Body of pancreas (tissue), 4 donors: ENCODE measurements around the gene RIPK4. TPM values are rescaled to one million over a fixed set of nuclear protein-coding genes. Genes with fewer than 3 reads are reported as not detected.

Experiments used
- ATAC-seq: fragments of 150-250 bp; one replicate; pipeline ENCODE4 v1.9.1; 2016
- DNase-seq, 4 donors: peaks; one replicate each; pipeline ENCODE4 v3.0.0-alpha.2; 2019
- H3K27ac ChIP-seq, 4 donors: fragments of 200-600 bp; sonication (generic); 1 replicate in 3 of 4; 2 replicates in 1 of 4; pipeline versions ENCODE4 v1.5.1 to v1.6.1; 2016 to 2019; ENCODE audit warnings: mild to moderate bottlenecking in 1 of 4, mixed read lengths in 1 of 4, moderate library complexity in 1 of 4
- H3K27me3 ChIP-seq, 2 donors: fragments of 200-600 bp; sonication (generic); one replicate each; pipeline ENCODE4 v1.6.0; 2016; ENCODE audit warnings: mild to moderate bottlenecking in 1 of 2
- H3K36me3 ChIP-seq, 2 donors: fragments of 200-600 bp; sonication (generic); replicated peaks in 1 of 2; 2 replicates each; pipeline ENCODE4 v1.5.1; 2016; ENCODE audit warnings: low read depth in 2 of 2; ENCODE audit not compliant: insufficient read depth in 1 of 2
- H3K4me1 ChIP-seq: fragments of 200-600 bp; sonication (generic); one replicate; pipeline ENCODE4 v1.6.0; 2016
- H3K4me3 ChIP-seq, 2 donors: fragments of 200-600 bp; sonication (generic); 1 replicate in 1 of 2; 2 replicates in 1 of 2; pipeline ENCODE4 v1.5.1; 2016 to 2019
- H3K9me3 ChIP-seq, 3 donors: fragments of 200-600 bp; sonication (generic); 1 replicate in 2 of 3; 2 replicates in 1 of 3; pipeline ENCODE4 v1.5.1; 2016
- POLR2A ChIP-seq, 3 donors: fragments of 450-650 bp; IDR thresholded peaks; one replicate each; pipeline ENCODE4 v1.6.1; 2016; ENCODE audit warnings: antibody characterized with exemption in 3 of 3, mild to moderate bottlenecking in 2 of 3
- WGBS, 2 donors: methylation state at CpG; one replicate each; pipeline ENCODE4 v1.1.5; 2017; 5-methylcytosine and 5-hydroxymethylcytosine counted together
- intact Hi-C: fragments of 100-400 bp; cut with DNase I; formaldehyde crosslinking; loops from one replicate; pipeline ENCODE4 v1.15.1; 2023
- microRNA-seq, 2 donors: library from miRNA; unstranded; fragments of <30 nt; microRNA quantifications; one replicate each; pipeline ENCODE4, GENCODE V29; 2016; ENCODE audit warnings: borderline number of aligned reads in 2 of 2, borderline replicate concordance in 2 of 2
- small RNA-seq: library from RNA; depleted of rRNA; stranded (forward); fragments of <200 nt; gene quantifications from one replicate; pipeline ENCODE3, GENCODE V24; 2016
- total RNA-seq, 2 donors: library from RNA; depleted of rRNA; stranded (reverse); fragments of >200 nt; gene quantifications; one replicate each; pipeline ENCODE4 v1.1.0, GENCODE V29; 2016
- TF ChIP-seq, protein P1 (sequence below), 7 experiments: fragments of 450-650 bp in 4 of 7; fragments of 200-600 bp in 3 of 7; sonication (generic) in 3 of 7; IDR thresholded peaks; one replicate each; pipeline ENCODE4 v1.5.1; 2016 to 2019; ENCODE audit warnings: antibody characterized with exemption in 7 of 7

RIPK4 gene
- total RNA-seq, 2 donors from 2014 or later = 14.5 to 18.1 TPM

DNA sequence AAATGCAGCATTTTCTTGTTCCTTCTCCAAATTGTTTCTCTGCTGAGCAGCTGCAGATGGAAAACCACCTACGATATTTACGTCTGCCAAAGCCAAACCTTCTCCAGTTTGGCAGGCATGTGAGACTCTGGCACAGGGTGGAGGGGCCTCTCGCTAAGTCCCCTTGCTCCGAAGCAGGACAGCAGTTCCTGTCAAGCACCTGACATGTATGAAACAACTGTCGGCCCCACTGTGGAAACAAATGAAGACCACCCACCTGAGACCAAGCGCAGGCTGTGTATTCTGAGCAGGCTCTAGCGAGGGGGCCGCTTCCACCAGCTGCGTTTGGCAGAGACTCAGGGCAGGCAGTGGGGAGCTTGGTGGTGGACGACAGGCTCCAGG, 74.7 kb downstream of the RIPK4 start:
- no peak overlapping the region for H3K4me3 ChIP-seq
- 70 to 84% methylated on average over 6 to 8 of the region's 10 CpGs for WGBS, 2 donors
- H3K4me1 ChIP-seq = no peaks in the 10 kb centered on the region
- no peak for TF ChIP-seq POLR2A (IDR thresholded peaks at IDR 0.05)
- TF ChIP-seq, protein P1, sequence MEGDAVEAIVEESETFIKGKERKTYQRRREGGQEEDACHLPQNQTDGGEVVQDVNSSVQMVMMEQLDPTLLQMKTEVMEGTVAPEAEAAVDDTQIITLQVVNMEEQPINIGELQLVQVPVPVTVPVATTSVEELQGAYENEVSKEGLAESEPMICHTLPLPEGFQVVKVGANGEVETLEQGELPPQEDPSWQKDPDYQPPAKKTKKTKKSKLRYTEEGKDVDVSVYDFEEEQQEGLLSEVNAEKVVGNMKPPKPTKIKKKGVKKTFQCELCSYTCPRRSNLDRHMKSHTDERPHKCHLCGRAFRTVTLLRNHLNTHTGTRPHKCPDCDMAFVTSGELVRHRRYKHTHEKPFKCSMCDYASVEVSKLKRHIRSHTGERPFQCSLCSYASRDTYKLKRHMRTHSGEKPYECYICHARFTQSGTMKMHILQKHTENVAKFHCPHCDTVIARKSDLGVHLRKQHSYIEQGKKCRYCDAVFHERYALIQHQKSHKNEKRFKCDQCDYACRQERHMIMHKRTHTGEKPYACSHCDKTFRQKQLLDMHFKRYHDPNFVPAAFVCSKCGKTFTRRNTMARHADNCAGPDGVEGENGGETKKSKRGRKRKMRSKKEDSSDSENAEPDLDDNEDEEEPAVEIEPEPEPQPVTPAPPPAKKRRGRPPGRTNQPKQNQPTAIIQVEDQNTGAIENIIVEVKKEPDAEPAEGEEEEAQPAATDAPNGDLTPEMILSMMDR (IDR thresholded peaks at IDR 0.05) = no peak
- ATAC-seq = no peak
- no peaks in the 10 kb centered on the region for H3K9me3 ChIP-seq
- no peaks in the 10 kb centered on the region for H3K36me3 ChIP-seq
- H3K27ac ChIP-seq = no peak overlapping the region
- no peak for DNase-seq
- H3K27me3 ChIP-seq = no peaks in the 10 kb centered on the region
- intact Hi-C loops = no loop called here

DNA sequence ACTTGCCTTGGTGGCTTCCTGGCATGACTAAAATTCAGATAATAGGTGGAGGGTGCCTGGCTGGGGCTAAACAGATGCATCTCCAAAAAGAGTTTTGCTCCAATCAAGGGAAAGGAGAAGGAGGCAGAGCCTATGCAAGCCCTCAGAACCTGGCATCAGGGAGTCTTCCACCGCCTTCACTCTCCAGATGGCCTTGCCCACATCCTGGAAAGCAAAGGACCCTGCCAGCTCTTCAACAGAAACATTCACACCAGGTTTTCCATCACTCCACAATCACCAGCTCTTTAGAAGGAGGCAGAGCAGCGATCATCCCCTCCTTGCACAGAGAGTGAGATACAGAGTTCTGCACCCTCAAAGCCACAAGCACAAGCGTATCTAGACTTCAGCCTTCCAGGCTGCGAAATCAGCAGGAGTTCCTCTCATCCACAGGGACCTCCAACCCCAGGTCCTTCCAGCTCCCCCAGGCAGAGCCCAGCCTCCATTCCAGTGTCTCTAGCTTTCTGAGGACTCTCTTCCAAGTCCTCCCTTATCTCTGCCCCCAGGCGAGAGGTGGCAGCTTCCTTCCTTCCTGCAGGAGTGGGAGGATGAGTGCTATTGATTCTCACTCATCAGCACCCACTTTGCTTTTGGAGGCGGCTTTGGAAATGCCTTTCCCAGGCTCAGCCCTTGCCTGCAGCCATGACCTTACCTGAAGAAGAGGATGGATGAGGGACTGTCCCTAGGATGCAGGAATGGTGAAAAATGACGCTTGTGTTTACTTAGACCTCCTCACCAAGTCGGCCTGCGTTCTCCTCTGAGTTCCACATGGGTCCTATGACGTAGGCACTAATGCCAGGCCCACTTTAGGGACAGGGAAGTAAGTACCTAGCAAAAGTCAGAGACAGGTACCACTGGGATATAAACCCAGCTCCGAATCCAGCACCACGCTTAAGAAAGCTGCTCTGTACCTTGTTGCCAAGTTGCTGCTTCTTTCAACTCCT, 75.4 kb downstream of the RIPK4 start:
- Histone ChIP-seq H3K27ac (no peak overlapping the region), H3K36me3 (no peaks in the 10 kb centered on the region), H3K9me3 (no peaks in the 10 kb centered on the region), H3K4me1 (peaks cover 5% of the 10 kb centered on the region), H3K27me3 (no peaks in the 10 kb centered on the region), H3K4me3 (no peak overlapping the region)
- DNase-seq = no peak
- ATAC-seq = no peak
- TF ChIP-seq, protein P1 (IDR thresholded peaks at IDR 0.05) = no peak
- no peak for TF ChIP-seq POLR2A (IDR thresholded peaks at IDR 0.05)
- intact Hi-C loops = no loop called here
- WGBS, 2 donors = 74 to 76% methylated on average over 11 to 12 of the region's 12 CpGs

Small RNA genes lying within 50 kb of the gene (microRNA-seq; reads per million reads assigned to microRNA genes)
- 0 to 0.45 reads per million in 2 donors for gene MIR6814

Small RNA genes lying within 50 kb of the gene (small RNA-seq; reads per million reads assigned to genes)
- gene MIR6814 = not detected

Other genes with a start within 250 kb of the RIPK4 start
- gene PRDM15, start 112.3 kb upstream of the RIPK4 start, total RNA-seq = 1 to 10 TPM; 3.1 to 6.9 TPM
- 10 to 100 TPM; 10.4 to 25.4 TPM for gene C2CD2, start 187.0 kb upstream of the RIPK4 start, total RNA-seq
- 10 to 100 TPM in 1 of 2 donors, 1 to 10 TPM in 1; 4.2 to 10.2 TPM for gene ZBTB21, start 243.3 kb upstream of the RIPK4 start, total RNA-seq